Mucosa of gallbladder (tissue), 1 donor: ENCODE data around the gene KLHDC7B. TPM values are rescaled to one million over a fixed set of nuclear protein-coding genes. Genes with fewer than 3 reads are reported as not detected.

ENCODE experiments used
- DNase-seq: peaks from one replicate; pipeline ENCODE4 v3.0.0-alpha.2; 2020; ENCODE audit warnings: low spot score
- total RNA-seq: library from RNA; stranded (reverse); gene quantifications from one replicate; pipeline ENCODE4 v1.2.1, GENCODE V29; 2021
- donor health status: DM: no; HTN: no; CAD: no.

Gene KLHDC7B
- total RNA-seq, 1 donor from 2014 or later: 0.17 TPM

GRCh38 chr22:50587407-50587806, 41.7 kb downstream of the KLHDC7B start:
- DNase-seq: no peak

GRCh38 chr22:50595189-50595588, 49.5 kb downstream of the KLHDC7B start:
- no peak for DNase-seq

- DNase-seq: no peak
Measured at GRCh38 chr22:50597097-50597496, 51.4 kb downstream of the KLHDC7B start.

GRCh38 chr22:50599816-50600455, 54.2 kb downstream of the KLHDC7B start:
- DNase-seq: peak; percentile 49

GRCh38 chr22:50600538-50600937, 54.8 kb downstream of the KLHDC7B start, which contains the start of gene MAPK8IP2:
TSS of gene MAPK8IP2 (plus strand) at chr22:50600793. CDS start at chr22:50600819, 26 bp downstream.
- no peak for DNase-seq

Other genes starting within 250 kb of the KLHDC7B start
- 1,246 TPM for gene PLXNB2, start 238.3 kb upstream of the KLHDC7B start, total RNA-seq
- gene DENND6B, start 218.9 kb upstream of the KLHDC7B start, total RNA-seq: 24.9 TPM
- 75.5 TPM for gene PPP6R2, start 202.6 kb upstream of the KLHDC7B start, total RNA-seq
- 95.8 TPM for gene SBF1, start 70.9 kb upstream of the KLHDC7B start, total RNA-seq
- 5.1 TPM for gene ADM2, start 64.4 kb upstream of the KLHDC7B start, total RNA-seq
- gene MIOX, start 59.0 kb upstream of the KLHDC7B start, total RNA-seq: 1.6 TPM
- 89.1 TPM for gene LMF2, start 38.2 kb upstream of the KLHDC7B start, total RNA-seq
- 35.2 TPM for gene NCAPH2, start 37.7 kb upstream of the KLHDC7B start, total RNA-seq
- gene SCO2, start 20.3 kb upstream of the KLHDC7B start, total RNA-seq: 1.3 TPM
- gene TYMP, start 15.9 kb upstream of the KLHDC7B start, total RNA-seq: 34.8 TPM
- not detected for gene SYCE3, start 17.0 kb downstream of the KLHDC7B start, total RNA-seq
- 32.4 TPM for gene CPT1B, start 32.5 kb downstream of the KLHDC7B start, total RNA-seq
- 106 TPM for gene CHKB, start 37.0 kb downstream of the KLHDC7B start, total RNA-seq
- gene MAPK8IP2, start 54.9 kb downstream of the KLHDC7B start, total RNA-seq: 0.89 TPM
- gene ARSA, start 82.3 kb downstream of the KLHDC7B start, total RNA-seq: 113 TPM
- gene SHANK3, start 126.9 kb downstream of the KLHDC7B start, total RNA-seq: 21.8 TPM
- gene ACR, start 192.3 kb downstream of the KLHDC7B start, total RNA-seq: 0.92 TPM
- 38.3 TPM for gene RABL2B, start 237.7 kb downstream of the KLHDC7B start, total RNA-seq